Endothelial cell of umbilical vein (primary cell): ENCODE measurements around the gene SPEN. TPM values are rescaled to one million over a fixed set of nuclear protein-coding genes. Genes with fewer than 3 reads are reported as not detected.

ENCODE experiments used
- BruUV-seq: library from RNA; stranded (reverse); fragments of 400-500 nt; replicated peaks from 2 replicates; lab custom pipeline; 2021; lab: Mats Ljungman, UMichigan
- CTCF ChIA-PET: fragments of 300-600, 350-600 bp; sonication (Branson Sonifier 250); formaldehyde crosslinking; loops from one replicate; lab custom pipeline; 2021; ENCODE audit warnings: antibody characterized with exemption, inconsistent platforms; lab: Charles Lee
- POLR2A ChIA-PET: fragments of 300-600, 350-600 bp; sonication (Branson Sonifier 250); formaldehyde crosslinking; loops from one replicate; lab custom pipeline; 2021; ENCODE audit warnings: antibody characterized with exemption, inconsistent platforms; lab: Charles Lee
- DNase-seq: peaks from one replicate; pipeline ENCODE4 v3.0.0-alpha.2; 2011; ENCODE audit warnings: low read depth, low spot score
- FAIRE-seq: peaks from 2 replicates; lab custom pipeline; 2011; peaks lifted over from hg19 to GRCh38; lab: Jason Lieb, UNC
- H2AFZ ChIP-seq: 2 replicates; pipeline ENCODE4 v1.6.0; 2012; ENCODE audit warnings: low read depth, low read length, control low read depth, inconsistent platforms
- H3K27ac ChIP-seq: 2 replicates; pipeline ENCODE4 v1.5.1; 2011; ENCODE audit warnings: low read depth, mild to moderate bottlenecking, control low read depth, low read length, moderate library complexity; ENCODE audit not compliant: insufficient read depth
- H3K27me3 ChIP-seq, 2 experiments: 2 replicates each; pipeline versions ENCODE4 v1.6.0 to v1.6.1; 2011; ENCODE audit warnings: low read length in 2 of 2, mixed read lengths in 1 of 2; ENCODE audit not compliant: control insufficient read depth in 2 of 2, insufficient read depth in 2 of 2
- H3K36me3 ChIP-seq, 2 experiments: 2 replicates in 1 of 2; 3 replicates in 1 of 2; pipeline ENCODE4 v1.5.1; 2011; ENCODE audit warnings: low read length in 2 of 2, mild to moderate bottlenecking in 1 of 2, moderate library complexity in 1 of 2; ENCODE audit not compliant: control insufficient read depth in 2 of 2, insufficient read depth in 2 of 2; ENCODE audit errors: extremely low read depth in 1 of 2
- H3K4me1 ChIP-seq: 3 replicates; pipeline ENCODE4 v1.5.1; 2011; ENCODE audit warnings: mild to moderate bottlenecking, low read length; ENCODE audit not compliant: control insufficient read depth, insufficient read depth; ENCODE audit errors: extremely low read depth
- H3K4me2 ChIP-seq: 2 replicates; pipeline ENCODE4 v1.6.1; 2011; ENCODE audit warnings: low read length, control low read depth, mixed read lengths; ENCODE audit not compliant: insufficient read depth
- H3K4me3 ChIP-seq, 3 experiments: fragments of 200-600 bp in 1 of 3; sonication (generic), shearing (Covaris generic) in 1 of 3; replicated peaks in 1 of 3; 2 replicates each; pipeline ENCODE4 v1.5.1; 2011 to 2016; ENCODE audit warnings: control low read depth in 3 of 3, low read length in 3 of 3, mild to moderate bottlenecking in 2 of 3, inconsistent platforms in 1 of 3, low read depth in 1 of 3, moderate library complexity in 1 of 3; ENCODE audit not compliant: insufficient read depth in 1 of 3
- H3K79me2 ChIP-seq: 2 replicates; pipeline ENCODE4 v1.6.0; 2012; ENCODE audit warnings: low read length, inconsistent platforms; ENCODE audit not compliant: control insufficient read depth, insufficient read depth
- H3K9ac ChIP-seq: replicated peaks from 2 replicates; pipeline ENCODE3; 2011; ENCODE audit warnings: low read length, control low read depth; ENCODE audit not compliant: insufficient read depth; ENCODE audit errors: extremely low read depth
- H3K9me1 ChIP-seq: replicated peaks from 3 replicates; pipeline ENCODE4 v1.6.0; 2011; ENCODE audit warnings: mild to moderate bottlenecking, low read length; ENCODE audit not compliant: control insufficient read depth, insufficient read depth; ENCODE audit errors: extremely low read depth
- H3K9me3 ChIP-seq: replicated peaks from 2 replicates; pipeline ENCODE4 v1.5.1; 2012; ENCODE audit warnings: low read length, inconsistent platforms; ENCODE audit not compliant: control insufficient read depth, insufficient read depth
- H4K20me1 ChIP-seq: replicated peaks from 2 replicates; pipeline ENCODE3; 2011; ENCODE audit warnings: mild to moderate bottlenecking, low read length; ENCODE audit not compliant: control insufficient read depth, insufficient read depth; ENCODE audit errors: extremely low read depth
- EZH2 ChIP-seq: IDR thresholded peaks from 2 replicates; pipeline ENCODE4 v1.6.1; 2012; ENCODE audit warnings: borderline replicate concordance, low read depth, mild to moderate bottlenecking, moderate library complexity, low read length, inconsistent platforms; ENCODE audit not compliant: severe bottlenecking
- FOS ChIP-seq: IDR thresholded peaks from 2 replicates; pipeline ENCODE4 v1.6.1; 2011; ENCODE audit warnings: mild to moderate bottlenecking, low read length, moderate library complexity, borderline replicate concordance; ENCODE audit not compliant: insufficient read depth
- GATA2 ChIP-seq: IDR thresholded peaks from 2 replicates; pipeline ENCODE4 v1.7.0; 2011; ENCODE audit warnings: low read depth, mild to moderate bottlenecking, moderate library complexity, mixed read lengths, low read length; ENCODE audit not compliant: insufficient read length, insufficient read depth
- JUN ChIP-seq: IDR thresholded peaks from 2 replicates; pipeline ENCODE4 v1.6.1; 2011; ENCODE audit warnings: borderline replicate concordance, low read depth; ENCODE audit not compliant: insufficient read length, insufficient read depth
- MAX ChIP-seq: IDR thresholded peaks from 2 replicates; pipeline ENCODE4 v1.6.1; 2011; ENCODE audit not compliant: insufficient read depth, insufficient read length
- MYC ChIP-seq: IDR thresholded peaks from one replicate; pipeline ENCODE4 v1.6.1; 2011; ENCODE audit warnings: mild to moderate bottlenecking, low read depth, low read length
- POLR2A ChIP-seq: IDR thresholded peaks from 2 replicates; pipeline ENCODE4 v1.6.1; 2012; ENCODE audit warnings: low read depth, mild to moderate bottlenecking, control low read depth, low read length
- POLR2AphosphoS5 ChIP-seq: IDR thresholded peaks from 2 replicates; pipeline ENCODE4 v1.6.1; 2012; ENCODE audit warnings: low read depth, mild to moderate bottlenecking, control low read depth, low read length, moderate library complexity; ENCODE audit not compliant: insufficient read depth
- dilution Hi-C: fragments of 300-500 bp; cut with MboI; formaldehyde crosslinking; loops from one replicate; pipeline ENCODE4 v1.15.0; 2019; ENCODE audit warnings: low sequenced_read_pairs; ENCODE audit not compliant: extremely low pct_ligation_motif_present
- intact Hi-C: fragments of 100-400 bp; cut with micrococcal nuclease; formaldehyde crosslinking; loops from one replicate; pipeline ENCODE4 v1.10.0; 2022
- polyA plus RNA-seq, 4 experiments: library from polyadenylated mRNA; depleted of rRNA in 3 of 4; stranded (reverse) in 3 of 4; unstranded in 1 of 4; fragments of >200 nt; gene quantifications; 2 replicates each; pipeline versions ENCODE4 v1.2.1 to v1.2.3, GENCODE V29; 2011 to 2012; ENCODE audit warnings: missing spikeins in 1 of 4
- total RNA-seq: library from RNA; stranded (reverse); gene quantifications from 2 replicates; pipeline ENCODE4 v1.2.3, GENCODE V29; 2021
- TF ChIP-seq, protein P1 (sequence below), 2 donors: IDR thresholded peaks; 1 replicate in 1 of 2; 2 replicates in 1 of 2; pipeline ENCODE4 v1.5.1; 2011; ENCODE audit warnings: low read length in 2 of 2, mild to moderate bottlenecking in 2 of 2, moderate library complexity in 2 of 2, control low read depth in 1 of 2, inconsistent platforms in 1 of 2, low read depth in 1 of 2; ENCODE audit not compliant: insufficient read depth in 1 of 2; ENCODE audit errors: extremely low read depth in 1 of 2

Gene SPEN
- total and polyA plus RNA-seq, 2 donors (not counting 3 experiments of a cell fraction or from before 2014, with no cell fraction given), result 9.3 to 44.4 TPM

DNA sequence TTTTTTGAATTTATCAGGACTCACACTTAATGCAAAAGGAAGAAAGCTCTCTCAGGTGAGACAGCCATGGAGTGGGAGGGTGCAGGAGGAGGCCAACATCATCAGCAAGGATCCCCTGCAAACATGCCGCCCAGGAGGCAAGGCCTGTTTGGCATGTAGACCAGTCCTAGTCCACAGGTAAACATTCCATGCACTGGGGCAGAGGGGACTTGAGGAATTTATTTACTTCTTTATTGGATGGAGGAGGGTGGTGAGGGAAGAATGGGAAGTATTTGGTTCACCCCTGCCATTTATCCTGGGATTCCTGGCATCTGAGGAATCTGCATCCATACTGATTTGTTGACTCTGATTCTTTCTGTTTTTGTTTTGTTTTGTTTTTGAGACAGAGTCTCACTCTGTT lies 38.6 kb upstream of the SPEN start:
- dilution Hi-C loops, result no loop called here
- intact Hi-C loops, result no loop called here

More for the DNA sequence above, 38.6 kb upstream of the SPEN start:
- H3K9me3 ChIP-seq, result no peaks in the 10 kb centered on the region
- no peak overlapping the region for H3K4me2 ChIP-seq
- no peaks in the 10 kb centered on the region for H3K79me2 ChIP-seq
- ChIA-PET POLR2A (no interaction called here), CTCF (no interaction called here)
- BruUV-seq, result no TSS peak
- no peak for DNase-seq
- no peak overlapping the region for H3K4me3 ChIP-seq
- no peaks in the 10 kb centered on the region for H4K20me1 ChIP-seq
- no peaks in the 10 kb centered on the region for H3K36me3 ChIP-seq
- no peak overlapping the region for H3K27ac ChIP-seq
- H3K4me1 ChIP-seq, result no peaks in the 10 kb centered on the region
- TF ChIP-seq, protein P1, sequence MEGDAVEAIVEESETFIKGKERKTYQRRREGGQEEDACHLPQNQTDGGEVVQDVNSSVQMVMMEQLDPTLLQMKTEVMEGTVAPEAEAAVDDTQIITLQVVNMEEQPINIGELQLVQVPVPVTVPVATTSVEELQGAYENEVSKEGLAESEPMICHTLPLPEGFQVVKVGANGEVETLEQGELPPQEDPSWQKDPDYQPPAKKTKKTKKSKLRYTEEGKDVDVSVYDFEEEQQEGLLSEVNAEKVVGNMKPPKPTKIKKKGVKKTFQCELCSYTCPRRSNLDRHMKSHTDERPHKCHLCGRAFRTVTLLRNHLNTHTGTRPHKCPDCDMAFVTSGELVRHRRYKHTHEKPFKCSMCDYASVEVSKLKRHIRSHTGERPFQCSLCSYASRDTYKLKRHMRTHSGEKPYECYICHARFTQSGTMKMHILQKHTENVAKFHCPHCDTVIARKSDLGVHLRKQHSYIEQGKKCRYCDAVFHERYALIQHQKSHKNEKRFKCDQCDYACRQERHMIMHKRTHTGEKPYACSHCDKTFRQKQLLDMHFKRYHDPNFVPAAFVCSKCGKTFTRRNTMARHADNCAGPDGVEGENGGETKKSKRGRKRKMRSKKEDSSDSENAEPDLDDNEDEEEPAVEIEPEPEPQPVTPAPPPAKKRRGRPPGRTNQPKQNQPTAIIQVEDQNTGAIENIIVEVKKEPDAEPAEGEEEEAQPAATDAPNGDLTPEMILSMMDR (IDR thresholded peaks at IDR 0.05; ENCODE audit: extremely low read depth in 1 of 2, insufficient read depth in 1 of 2, low read depth in 1 of 2, low read length in 2 of 2), result no peak
- TF ChIP-seq POLR2A (no peak), EZH2 (no peak), GATA2 (no peak), MYC (no peak), MAX (no peak), FOS (no peak), POLR2AphosphoS5 (no peak), JUN (no peak)
- no peak for FAIRE-seq
- no peak overlapping the region for H2AFZ ChIP-seq
- no peaks in the 10 kb centered on the region for H3K9me1 ChIP-seq
- no peaks in the 10 kb centered on the region for H3K27me3 ChIP-seq
- no peak overlapping the region for H3K9ac ChIP-seq
